HG02798 (cell line): ENCODE measurements around the gene ABCC10.
"Not testable (repeated sequence)": the region's sequence is repeated elsewhere in the genome, so short reads cannot be mapped to it uniquely, and the experiment has no call there.

Source experiments
- ATAC-seq: cut with Tn5 transposase; IDR thresholded peaks from one replicate; pipeline ENCODE4 v1.9.1; 2021; ENCODE audit warnings: mild to moderate bottlenecking; ENCODE audit not compliant: unreplicated experiment, poor library complexity

The ABCC10 gene

GRCh38 chr6:43464337-43464736, 37.0 kb downstream of the ABCC10 start:
- no peak for ATAC-seq

GRCh38 chr6:43465948-43466347, 38.6 kb downstream of the ABCC10 start:
- ATAC-seq = no peak

- not testable (repeated sequence) for ATAC-seq
Measured at GRCh38 chr6:43467265-43467664, 39.9 kb downstream of the ABCC10 start.

- no peak for ATAC-seq
Measured at GRCh38 chr6:43467752-43468151, 40.4 kb downstream of the ABCC10 start.

GRCh38 chr6:43468240-43468639, 40.9 kb downstream of the ABCC10 start:
- no peak for ATAC-seq

- no peak for ATAC-seq
Measured at GRCh38 chr6:43468748-43469681, 41.7 kb downstream of the ABCC10 start.

GRCh38 chr6:43469947-43470346, 42.6 kb downstream of the ABCC10 start:
- no peak for ATAC-seq

- no peak for ATAC-seq
Measured at GRCh38 chr6:43471399-43471798, 44.1 kb downstream of the ABCC10 start.

GRCh38 chr6:43472515-43472914, 45.2 kb downstream of the ABCC10 start:
- no peak for ATAC-seq

GRCh38 chr6:43475516-43475915, 48.2 kb downstream of the ABCC10 start:
- ATAC-seq = no peak

GRCh38 chr6:43476746-43477145, 49.4 kb downstream of the ABCC10 start:
- no peak for ATAC-seq

GRCh38 chr6:43477235-43478007, 50.1 kb downstream of the ABCC10 start, which contains the start of gene TJAP1:
Gene TJAP1, plus strand, starts transcription at chr6:43477570. Its CDS starts 21,432 bp downstream, at chr6:43499002.
- peak; percentile 98 for ATAC-seq

- ATAC-seq = no peak
Measured at GRCh38 chr6:43478008-43478372, 50.6 kb downstream of the ABCC10 start.

- no peak for ATAC-seq
Measured at GRCh38 chr6:43481075-43481474, 53.7 kb downstream of the ABCC10 start.

GRCh38 chr6:43481591-43482236, 54.4 kb downstream of the ABCC10 start:
- ATAC-seq = no peak

- no peak for ATAC-seq
Measured at GRCh38 chr6:43488667-43489276, 61.4 kb downstream of the ABCC10 start.

- ATAC-seq = no peak
Measured at GRCh38 chr6:43489277-43490072, 62.1 kb downstream of the ABCC10 start.

- ATAC-seq = no peak
Measured at GRCh38 chr6:43490523-43490939, 63.2 kb downstream of the ABCC10 start.
